ENCODE data around the gene DCTN4. TPM values are rescaled to one million over a fixed set of nuclear protein-coding genes. Genes with fewer than 3 reads are reported as not detected.

DCTN4 gene
- total and polyA plus RNA-seq, 9 of the 15 experiments (the other 6 are each of a cell fraction or from before 2014, with no cell fraction given) = 20.4 to 64.9 (median 49.9) TPM

- TF ChIP-seq ZNF398 (CRISPR knock-in tag; IDR thresholded peaks at IDR 0.05) (no peak), BRD9 (IDR thresholded peaks at IDR 0.05; ENCODE audit: low read depth, partially characterized antibody) (peak; percentile 47), ZBTB43 (CRISPR knock-in tag; IDR thresholded peaks at IDR 0.05) (no peak), GTF3C2 (IDR thresholded peaks at IDR 0.05; ENCODE audit: borderline replicate concordance, extremely low read depth, insufficient read length) (no peak), SIN3B (IDR thresholded peaks at IDR 0.05; ENCODE audit: low read depth) (no peak), PKNOX1 (IDR thresholded peaks at IDR 0.05) (no peak), HDGF (IDR thresholded peaks at IDR 0.05) (no peak), NR3C1 (CRISPR knock-in tag; IDR thresholded peaks at IDR 0.05) (no peak), PURB (CRISPR knock-in tag; IDR thresholded peaks at IDR 0.05; ENCODE audit: low read depth) (no peak), CHD2 (IDR thresholded peaks at IDR 0.05; ENCODE audit: low read depth, low read length) (no peak), GTF2A2 (tag; IDR thresholded peaks at IDR 0.05) (no peak), TAF7 (tag; IDR thresholded peaks at IDR 0.05) (no peak), FOXM1 (IDR thresholded peaks at IDR 0.05; ENCODE audit: low read depth) (no peak; the same call in 1 of the 2 replicates), FOXM1 (CRISPR knock-in tag; IDR thresholded peaks at IDR 0.05; ENCODE audit: low read depth) (no peak), MIER1 (IDR thresholded peaks at IDR 0.05; ENCODE audit: low read depth) (no peak), CHD4 (IDR thresholded peaks at IDR 0.05; ENCODE audit: insufficient read depth, insufficient replicate concordance, low read depth, low read length, poor library complexity, severe bottlenecking) (peak; percentile 40), FOSL1 (tag; conservative IDR thresholded peaks at IDR 0.05) (peak; percentile 32; the same call in 1 of the 2 replicates), TFAM (CRISPR knock-in tag; conservative IDR thresholded peaks at IDR 0.05) (no peak), MAFF (IDR thresholded peaks at IDR 0.05; ENCODE audit: low read length) (no peak), TCFL5 (CRISPR knock-in tag; conservative IDR thresholded peaks at IDR 0.05) (no peak)
Observed at GRCh38 chr5:150801117-150801927, 42.5 kb upstream of the DCTN4 start (continued).
